Heart left ventricle (tissue), 16 donors: ENCODE measurements around the gene DUSP28. TPM values are rescaled to one million over a fixed set of nuclear protein-coding genes. Genes with fewer than 3 reads are reported as not detected.
A peak's percentile ranks its signal among the peaks of the same experiment; 100 is the strongest.
"Not testable (repeated sequence)": the region's sequence is repeated elsewhere in the genome, so short reads cannot be mapped to it uniquely, and the experiment has no call there.

ENCODE experiments used
- ATAC-seq, 4 donors: fragments of 200-7000 bp; cut with Tn5 transposase; one replicate each; pipeline ENCODE4 v1.9.1; 2020 to 2022; ENCODE audit warnings: moderate library complexity in 4 of 4, mild to moderate bottlenecking in 3 of 4, moderate number of reproducible peaks in 1 of 4
- DNase-seq, 5 donors: peaks; one replicate each; pipeline ENCODE4 v3.0.0-alpha.2; 2020
- H3K27ac ChIP-seq, 12 donors: fragments of 200-600 bp; sonication (generic) in 4 of 12; one replicate each; pipeline versions ENCODE4 v1.5.0 to v1.8.0; 2016 to 2022; ENCODE audit warnings: mild to moderate bottlenecking in 2 of 12
- H3K27me3 ChIP-seq, 9 donors: fragments of 200-600 bp; sonication (generic) in 2 of 9; one replicate each; pipeline versions ENCODE4 v1.5.1 to v1.8.0; 2016 to 2022; ENCODE audit warnings: mild to moderate bottlenecking in 3 of 9
- H3K36me3 ChIP-seq, 9 donors: fragments of 200-600 bp; sonication (generic) in 2 of 9; one replicate each; pipeline versions ENCODE4 v1.5.0 to v1.8.0; 2018 to 2022; ENCODE audit warnings: mild to moderate bottlenecking in 2 of 9
- H3K4me1 ChIP-seq, 12 donors: fragments of 200-600 bp; sonication (generic) in 4 of 12; one replicate each; pipeline versions ENCODE4 v1.5.0 to v1.8.0; 2016 to 2022; ENCODE audit warnings: mild to moderate bottlenecking in 3 of 12
- H3K4me3 ChIP-seq, 12 donors: fragments of 200-600 bp; sonication (generic) in 4 of 12; one replicate each; pipeline versions ENCODE4 v1.5.0 to v1.8.0; 2017 to 2022; ENCODE audit warnings: mild to moderate bottlenecking in 9 of 12, moderate library complexity in 4 of 12
- H3K9me3 ChIP-seq, 12 donors: fragments of 200-600 bp; sonication (generic) in 4 of 12; one replicate each; pipeline versions ENCODE4 v1.5.0 to v1.8.0; 2016 to 2022; ENCODE audit warnings: mild to moderate bottlenecking in 1 of 12
- POLR2A ChIP-seq, 2 donors: fragments of 450-650 bp; IDR thresholded peaks; one replicate each; pipeline ENCODE4 v1.6.1; 2017; ENCODE audit warnings: antibody characterized with exemption in 2 of 2, mild to moderate bottlenecking in 2 of 2, moderate library complexity in 2 of 2
- WGBS, 4 donors: extraction: QIAGEN DNeasy Blood & Tissue Kit in 2 of 4; methylation state at CpG; one replicate each; pipeline versions ENCODE4 v1.1.5 to v1.1.7; 2013 to 2018; 5-methylcytosine and 5-hydroxymethylcytosine counted together
- intact Hi-C, 10 donors: fragments of 100-400 bp; cut with DNase I; formaldehyde crosslinking; loops; one replicate each; pipeline versions ENCODE4 v1.11.1 to v1.14.2; 2022
- polyA plus RNA-seq, 2 donors: library from polyadenylated mRNA; stranded (reverse); fragments of 200-250 nt; gene quantifications; one replicate each; pipeline ENCODE4 v1.2.3, GENCODE V29; 2013
- total RNA-seq, 9 donors: library from RNA; depleted of rRNA in 2 of 9; stranded (reverse); fragments of >200 nt in 2 of 9; fragmentation: NEBNext Ultra II Directional in 3 of 9; extraction: Animal tissue kit (Norgen Biotek cat#: 25700) in 3 of 9; gene quantifications; one replicate each; pipeline versions ENCODE4 v1.1.0 to v1.2.4, GENCODE V29; 2016 to 2023
- TF ChIP-seq, protein P1 (sequence below), 12 donors: fragments of 200-600 bp; sonication (generic) in 4 of 12; IDR thresholded peaks; one replicate each; pipeline versions ENCODE4 v1.5.0 to v1.8.0; 2018 to 2022; ENCODE audit warnings: antibody characterized with exemption in 12 of 12, mild to moderate bottlenecking in 5 of 12
- donor health status: ischemic (EF 13 %, LVEDD 7.1; RV severe dilation, severe dysfunction).
- donor health status: healthy with polysubstance abuse.
- donor health status: DM: no; HTN: yes; CAD: no.
- donor health status: DM: no; HTN: no; CAD: no.
- donor health status: ischemic (EF 25% LVEDD 6.9; RV normal size, moderate dysfunction).
- donor health status: ischemic (EF 25% LVEDD 5.7; RV mildly dilated, moderate dysfunction).
- donor health status: healthy.
- donor health status: DM: yes; HTN: yes; CAD: no.
- donor health status: ischemic (EF 35%, LVEDD 5.7; RV mildly dilated, moderate dysfunction).
- donor health status: nonischemic (EF 11% LVEDD 7.7; RV severe dilation, severe dysfunction).
- donor health status: DM: yes; HTN: yes; CAD: no.
- donor health status: PGD.
- donor health status: ischemic (EF 29% LVEDD 5.4; RV normal size, mild dysfunction).
- donor health status: nonischemic (EF 23%, LVEDD 6.1; RV moderate dilation, normal function).

DUSP28 gene
- total and polyA plus RNA-seq, 11 donors: 3.6 to 23.9 (median 13.3) TPM

DNA sequence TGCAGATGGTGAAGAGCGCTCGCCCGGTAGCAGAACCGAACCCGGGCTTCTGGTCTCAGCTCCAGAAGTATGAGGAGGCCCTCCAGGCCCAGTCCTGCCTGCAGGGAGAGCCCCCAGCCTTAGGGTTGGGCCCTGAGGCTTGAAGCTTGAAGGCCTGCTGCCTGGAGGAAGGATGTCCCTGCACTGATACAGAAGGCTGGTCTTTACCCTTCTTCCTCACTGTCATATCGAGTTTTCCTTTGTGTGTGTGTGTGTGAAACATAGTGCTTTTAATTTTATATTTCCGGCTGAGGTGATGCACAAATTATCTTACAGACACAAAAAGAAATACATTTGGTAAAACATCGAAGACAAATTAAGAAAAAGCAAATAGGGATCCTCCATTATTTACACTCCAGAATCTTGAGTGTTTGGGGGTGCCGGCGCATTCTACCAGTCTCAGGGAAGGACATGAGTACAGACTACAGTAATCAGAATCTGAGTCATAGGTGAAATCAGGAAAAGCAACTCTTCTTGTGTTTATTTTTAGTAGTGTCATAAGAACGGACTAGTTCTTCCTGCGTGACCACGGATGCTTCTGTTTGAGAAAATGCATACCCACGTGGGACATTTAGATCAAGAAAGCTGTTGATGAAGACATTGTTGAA is 1.3 kb downstream of the DUSP28 start:
- 14 to 33% (median 19%) methylated on average over 9 to 14 of the region's 14 CpGs for WGBS, 4 donors
- H3K4me1 ChIP-seq: peaks cover 7 to 88% (median 51%) of the 10 kb centered on the region in 12 donors
- intact Hi-C loops: loop anchor here in 3 of 10 donors (1.0 to 10.0 kb wide), 5 partner anchors 25 to 537 kb away; partner anchors contain the start of genes CAPN10 (in 3 of the 3), NDUFA10 (in 1 of the 3) and SNED1 (in 1 of the 3)
- H3K9me3 ChIP-seq: no peaks in the 10 kb centered on the region
- peaks cover 0 to 12% (median 0%) of the 10 kb centered on the region in 9 donors for H3K36me3 ChIP-seq
- H3K27me3 ChIP-seq: peaks cover 0 to 3% (median 0%) of the 10 kb centered on the region in 9 donors
- peak overlapping the region; percentile 75 to 100 (median 100) for H3K27ac ChIP-seq
- TF ChIP-seq POLR2A (IDR thresholded peaks at IDR 0.05): peak in 1 of 2 donors; percentile 64
- TF ChIP-seq, protein P1, sequence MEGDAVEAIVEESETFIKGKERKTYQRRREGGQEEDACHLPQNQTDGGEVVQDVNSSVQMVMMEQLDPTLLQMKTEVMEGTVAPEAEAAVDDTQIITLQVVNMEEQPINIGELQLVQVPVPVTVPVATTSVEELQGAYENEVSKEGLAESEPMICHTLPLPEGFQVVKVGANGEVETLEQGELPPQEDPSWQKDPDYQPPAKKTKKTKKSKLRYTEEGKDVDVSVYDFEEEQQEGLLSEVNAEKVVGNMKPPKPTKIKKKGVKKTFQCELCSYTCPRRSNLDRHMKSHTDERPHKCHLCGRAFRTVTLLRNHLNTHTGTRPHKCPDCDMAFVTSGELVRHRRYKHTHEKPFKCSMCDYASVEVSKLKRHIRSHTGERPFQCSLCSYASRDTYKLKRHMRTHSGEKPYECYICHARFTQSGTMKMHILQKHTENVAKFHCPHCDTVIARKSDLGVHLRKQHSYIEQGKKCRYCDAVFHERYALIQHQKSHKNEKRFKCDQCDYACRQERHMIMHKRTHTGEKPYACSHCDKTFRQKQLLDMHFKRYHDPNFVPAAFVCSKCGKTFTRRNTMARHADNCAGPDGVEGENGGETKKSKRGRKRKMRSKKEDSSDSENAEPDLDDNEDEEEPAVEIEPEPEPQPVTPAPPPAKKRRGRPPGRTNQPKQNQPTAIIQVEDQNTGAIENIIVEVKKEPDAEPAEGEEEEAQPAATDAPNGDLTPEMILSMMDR (IDR thresholded peaks at IDR 0.05): peak in 2 of 12 donors; percentile 2 to 15
- peak in 2 of 4 donors; percentile 1 to 3 for ATAC-seq
- peak overlapping the region; percentile 37 to 94 (median 90) for H3K4me3 ChIP-seq
- DNase-seq: no peak

DNA sequence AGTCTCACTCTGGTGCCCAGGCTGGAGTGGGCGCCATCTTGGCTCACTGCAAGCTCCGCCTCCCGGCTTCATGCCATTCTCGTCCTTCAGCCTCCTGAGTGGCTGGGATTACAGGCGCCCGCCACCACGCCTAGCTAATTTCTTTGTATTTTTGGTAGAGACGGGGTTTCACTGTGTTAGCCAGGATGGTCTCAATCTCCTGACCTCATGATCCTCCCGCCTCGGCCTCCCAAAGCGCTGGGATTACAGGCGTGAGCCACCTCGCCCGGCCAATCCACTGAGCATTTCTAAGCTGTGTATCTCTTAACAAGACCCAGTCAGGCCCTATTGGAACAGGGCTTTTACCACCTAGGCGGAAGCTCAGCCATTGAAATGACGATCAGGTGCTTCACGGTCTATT is 3.1 kb downstream of the DUSP28 start:
- H3K9me3 ChIP-seq, ATAC-seq, H3K4me3 ChIP-seq, H3K27me3 ChIP-seq: not testable (repeated sequence)
- intact Hi-C loops: loop anchor here in 2 of 10 donors (10.0 kb wide), 3 partner anchors 328 to 538 kb away; partner anchors contain the start of genes NDUFA10 (in 1 of the 2) and SNED1 (in 1 of the 2)
- H3K4me1 ChIP-seq: peaks cover 10 to 86% (median 53%) of the 10 kb centered on the region in 12 donors
- WGBS, 4 donors: 93 to 99% (median 97%) methylated on average over 17 of the region's 17 CpGs
- H3K27ac ChIP-seq: peak overlapping the region in 1 of 12 donors; percentile 100
- peak in 1 of 5 donors; percentile 51 for DNase-seq
- H3K36me3 ChIP-seq: peaks cover 0 to 12% (median 0%) of the 10 kb centered on the region in 9 donors

GRCh38 chr2:240563951-240564560 is 3.9 kb downstream of the DUSP28 start:
- no peaks in the 10 kb centered on the region for H3K27me3 ChIP-seq
- H3K4me3 ChIP-seq: no peak overlapping the region
- peak overlapping the region in 1 of 12 donors; percentile 97 for H3K27ac ChIP-seq
- TF ChIP-seq POLR2A (IDR thresholded peaks at IDR 0.05): no peak
- TF ChIP-seq, protein P1 (IDR thresholded peaks at IDR 0.05): no peak
- H3K36me3 ChIP-seq: peaks cover 0 to 12% (median 0%) of the 10 kb centered on the region in 9 donors
- DNase-seq (no peak), ATAC-seq (no peak)
- intact Hi-C loops: loop anchor here in 2 of 10 donors (10.0 kb wide), 3 partner anchors 329 to 539 kb away; partner anchors contain the start of genes NDUFA10 (in 1 of the 2) and SNED1 (in 1 of the 2)
- H3K4me1 ChIP-seq: peaks cover 10 to 78% (median 52%) of the 10 kb centered on the region in 12 donors
- H3K9me3 ChIP-seq: no peaks in the 10 kb centered on the region
- 92 to 96% (median 94%) methylated on average over 12 of the region's 12 CpGs for WGBS, 4 donors

GRCh38 chr2:240564561-240565332 is 4.6 kb downstream of the DUSP28 start:
- ATAC-seq (no peak), DNase-seq (no peak)
- WGBS, 4 donors: 87 to 91% (median 89%) methylated on average over 9 to 10 of the region's 10 CpGs
- Histone ChIP-seq H3K36me3 (peaks cover 0 to 12% (median 0%) of the 10 kb centered on the region in 9 donors), H3K4me3 (peak overlapping the region in 1 of 12 donors; percentile 87), H3K27me3 (no peaks in the 10 kb centered on the region), H3K27ac (peak overlapping the region in 9 of 12 donors; percentile 88 to 97 (median 95)), H3K9me3 (no peaks in the 10 kb centered on the region), H3K4me1 (peaks cover 10 to 76% (median 52%) of the 10 kb centered on the region in 12 donors)
- TF ChIP-seq, protein P1 (IDR thresholded peaks at IDR 0.05): no peak
- no peak for TF ChIP-seq POLR2A (IDR thresholded peaks at IDR 0.05)
- intact Hi-C loops: loop anchor here in 2 of 10 donors (5.0 to 10.0 kb wide), 4 partner anchors 107 to 540 kb away; partner anchors contain the start of genes NDUFA10 (in 1 of the 2) and SNED1 (in 1 of the 2)
